Testis (tissue), 2 donors: ENCODE results near the gene OR2L8.

Experiments
- POLR2A ChIP-seq: fragments of 450-650 bp; IDR thresholded peaks from one replicate; pipeline ENCODE4 v1.6.1; 2017; ENCODE audit warnings: antibody characterized with exemption, mild to moderate bottlenecking, moderate library complexity
- TF ChIP-seq, protein P1 (sequence below), 3 experiments: fragments of 450-650 bp in 2 of 3; fragments of 200-600 bp in 1 of 3; sonication (generic) in 1 of 3; IDR thresholded peaks; one replicate each; pipeline ENCODE4 v1.5.1; 2016 to 2019; ENCODE audit warnings: antibody characterized with exemption in 3 of 3, mild to moderate bottlenecking in 2 of 3, moderate library complexity in 1 of 3

DNA sequence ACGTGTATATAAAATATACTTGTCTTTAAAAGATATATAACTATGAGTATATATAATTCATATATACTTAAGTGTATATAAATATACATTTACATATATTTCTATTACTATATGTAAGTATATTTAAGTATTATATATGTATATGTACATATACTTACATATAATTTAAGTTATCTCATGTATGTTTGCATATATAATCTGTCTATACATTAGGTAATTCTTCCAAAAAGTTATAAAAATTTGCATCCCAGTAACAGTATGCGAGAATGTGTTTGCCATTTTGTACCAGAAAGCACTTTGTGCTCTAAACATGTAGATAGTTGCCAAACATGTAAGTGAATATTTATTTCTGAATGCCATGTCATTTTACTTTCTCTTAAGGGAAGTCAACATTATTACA is 16.3 kb downstream of the OR2L8 start, which contains the start of gene OR2AK2:
- TF ChIP-seq POLR2A: no peak
- TF ChIP-seq, protein P1, sequence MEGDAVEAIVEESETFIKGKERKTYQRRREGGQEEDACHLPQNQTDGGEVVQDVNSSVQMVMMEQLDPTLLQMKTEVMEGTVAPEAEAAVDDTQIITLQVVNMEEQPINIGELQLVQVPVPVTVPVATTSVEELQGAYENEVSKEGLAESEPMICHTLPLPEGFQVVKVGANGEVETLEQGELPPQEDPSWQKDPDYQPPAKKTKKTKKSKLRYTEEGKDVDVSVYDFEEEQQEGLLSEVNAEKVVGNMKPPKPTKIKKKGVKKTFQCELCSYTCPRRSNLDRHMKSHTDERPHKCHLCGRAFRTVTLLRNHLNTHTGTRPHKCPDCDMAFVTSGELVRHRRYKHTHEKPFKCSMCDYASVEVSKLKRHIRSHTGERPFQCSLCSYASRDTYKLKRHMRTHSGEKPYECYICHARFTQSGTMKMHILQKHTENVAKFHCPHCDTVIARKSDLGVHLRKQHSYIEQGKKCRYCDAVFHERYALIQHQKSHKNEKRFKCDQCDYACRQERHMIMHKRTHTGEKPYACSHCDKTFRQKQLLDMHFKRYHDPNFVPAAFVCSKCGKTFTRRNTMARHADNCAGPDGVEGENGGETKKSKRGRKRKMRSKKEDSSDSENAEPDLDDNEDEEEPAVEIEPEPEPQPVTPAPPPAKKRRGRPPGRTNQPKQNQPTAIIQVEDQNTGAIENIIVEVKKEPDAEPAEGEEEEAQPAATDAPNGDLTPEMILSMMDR (IDR thresholded peaks at IDR 0.05): no peak
